HS-5 (cell line): ENCODE results near the gene RGS12.

ENCODE experiments used
- DNase-seq: peaks from one replicate; pipeline ENCODE4 v3.0.0-alpha.2; 2012; ENCODE audit warnings: low read depth

Gene RGS12

GRCh38 chr4:3253808-3254207, 39.0 kb upstream of the RGS12 start:
- DNase-seq, result no peak

- DNase-seq, result no peak
These were observed 38.3 kb upstream of the RGS12 start for GRCh38 chr4:3254302-3255131.

DNA sequence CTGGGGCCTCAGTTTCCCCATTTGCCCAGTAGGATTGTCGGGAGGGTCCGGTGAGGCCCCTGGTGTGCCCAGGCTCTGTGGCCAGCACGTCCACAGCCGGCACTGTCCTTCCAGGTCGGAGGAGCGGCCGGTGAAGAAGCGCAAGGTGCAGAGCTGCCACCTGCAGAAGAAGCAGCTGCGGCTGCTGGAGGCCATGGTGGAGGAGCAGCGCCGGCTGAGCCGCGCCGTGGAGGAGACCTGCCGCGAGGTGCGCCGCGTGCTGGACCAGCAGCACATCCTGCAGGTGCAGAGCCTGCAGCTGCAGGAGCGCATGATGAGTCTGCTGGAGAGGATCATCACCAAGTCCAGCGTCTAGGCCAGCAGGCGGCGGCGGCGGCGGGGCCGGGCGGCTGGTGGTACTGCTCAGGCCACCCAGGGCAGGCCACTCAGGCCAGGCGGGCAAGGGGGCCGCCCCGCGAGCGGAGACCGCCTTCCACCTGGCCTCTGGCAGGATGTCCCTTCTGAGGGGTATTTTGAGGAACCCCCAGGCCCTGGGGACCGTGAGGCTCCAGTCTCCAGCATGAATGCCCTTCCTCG, 37.1 kb upstream of the RGS12 start:
- DNase-seq, result no peak

DNA sequence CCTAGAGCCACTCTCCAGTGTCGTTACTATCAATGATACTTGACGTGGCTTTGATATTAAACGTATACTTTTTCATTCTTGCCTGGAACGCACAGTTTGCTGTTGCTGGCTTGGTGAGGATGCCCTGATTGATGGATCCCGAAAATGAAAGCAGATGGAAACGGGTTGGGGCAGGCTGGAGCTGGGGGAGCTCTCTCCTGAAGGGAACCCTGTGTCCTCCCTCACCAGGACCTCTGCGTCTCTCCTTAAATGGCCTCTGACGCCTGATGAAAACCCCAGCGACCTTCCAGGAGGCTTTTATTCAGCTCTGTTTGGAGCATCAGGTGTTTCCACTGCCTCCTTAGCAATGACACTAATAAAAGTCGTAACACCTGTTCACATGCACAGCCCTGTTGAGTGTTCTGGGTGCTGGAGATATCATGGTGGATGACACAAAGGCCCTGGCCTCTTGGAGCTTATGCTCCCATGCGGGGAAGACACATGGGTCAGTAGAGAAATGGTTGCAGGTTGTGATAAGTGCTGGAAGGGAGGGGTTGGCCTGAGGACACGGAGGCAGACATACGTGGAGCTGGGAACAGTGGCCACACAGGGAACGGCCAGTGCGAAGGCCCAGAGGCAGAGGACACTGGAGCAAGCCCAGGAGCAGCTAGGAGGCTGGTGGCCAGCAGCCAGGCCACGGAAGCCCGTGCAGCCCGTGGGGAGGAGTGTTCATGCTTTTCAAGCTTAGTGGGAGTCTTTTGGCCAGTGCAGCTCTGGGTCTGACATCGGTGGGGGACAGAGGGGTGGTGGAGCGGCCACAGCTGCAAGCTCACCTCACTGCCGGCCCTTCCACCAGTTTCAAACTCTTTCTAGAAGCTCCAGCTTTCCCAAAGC, 36.4 kb upstream of the RGS12 start:
- DNase-seq, result no peak

DNA sequence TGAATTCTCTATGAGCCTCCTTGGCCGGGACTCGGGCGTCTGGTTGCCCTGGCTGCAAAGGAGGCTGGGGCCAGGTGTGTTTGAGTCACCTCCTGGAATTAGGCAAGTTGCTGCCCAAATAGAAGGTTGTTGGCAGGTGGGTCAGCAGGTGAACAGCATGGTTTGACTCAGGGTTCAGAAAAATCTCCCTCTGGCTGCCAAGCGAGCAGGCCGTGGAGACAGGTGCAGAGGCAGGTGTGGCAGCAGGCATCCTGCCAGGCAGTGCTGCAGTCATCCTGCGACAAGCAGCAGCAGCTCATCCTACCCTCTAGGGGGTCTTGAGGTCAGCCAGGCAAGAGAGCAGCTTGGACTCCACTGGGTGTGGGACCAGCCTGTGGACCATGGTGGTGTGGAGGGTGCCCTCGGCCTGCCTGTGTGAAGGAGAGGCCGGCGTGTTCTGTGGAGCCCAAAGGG, 35.7 kb upstream of the RGS12 start:
- DNase-seq, result no peak

DNA sequence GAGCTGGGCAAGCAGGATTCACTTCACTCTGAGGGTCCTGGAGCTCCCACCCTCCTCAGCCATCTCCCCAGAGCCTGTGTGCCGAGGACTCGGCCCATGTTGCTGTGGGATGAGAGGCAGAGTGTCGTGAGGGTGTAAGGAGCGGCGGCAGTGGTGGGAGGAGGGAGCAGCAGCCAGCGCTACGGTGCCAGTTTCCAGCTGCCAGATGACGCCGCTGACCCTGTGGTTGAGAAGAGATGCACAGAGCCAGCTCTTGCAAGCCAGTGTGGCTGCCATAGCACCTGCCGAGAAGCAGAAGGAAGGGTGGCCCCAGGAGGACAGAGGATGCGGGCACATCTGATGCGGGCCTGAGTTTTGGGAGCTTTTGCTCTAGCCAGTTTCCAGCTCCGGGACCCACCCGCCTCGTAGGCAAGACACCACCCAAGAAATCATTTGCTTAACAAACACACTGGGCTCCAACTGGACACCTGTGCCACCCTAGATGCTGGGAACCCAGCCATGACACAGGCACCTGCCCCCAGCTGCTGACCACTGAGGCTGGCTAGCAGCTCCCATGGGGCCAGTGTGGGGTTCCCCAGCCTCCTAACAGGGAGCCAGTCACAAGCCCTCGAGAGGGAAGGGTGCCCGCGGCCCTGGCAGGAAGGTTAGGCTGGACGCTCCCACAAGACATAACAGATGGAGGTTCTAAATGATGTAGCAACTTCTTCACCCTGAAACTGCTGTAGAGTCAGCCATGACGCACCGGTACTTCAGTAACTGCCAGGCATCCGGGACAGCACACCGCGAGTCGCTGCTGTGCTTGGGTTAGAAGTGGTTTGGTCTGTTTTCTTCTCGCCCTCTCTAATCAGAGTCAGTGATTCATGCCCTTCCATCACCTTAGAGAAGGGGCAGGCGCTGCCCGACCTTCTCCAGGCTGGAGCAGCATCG, 35.0 kb upstream of the RGS12 start:
- peak; percentile 15 for DNase-seq

- DNase-seq, result no peak
These were observed 31.2 kb upstream of the RGS12 start for GRCh38 chr4:3261411-3262207.

- no peak for DNase-seq
These were observed 30.4 kb upstream of the RGS12 start for GRCh38 chr4:3262208-3263052.

DNA sequence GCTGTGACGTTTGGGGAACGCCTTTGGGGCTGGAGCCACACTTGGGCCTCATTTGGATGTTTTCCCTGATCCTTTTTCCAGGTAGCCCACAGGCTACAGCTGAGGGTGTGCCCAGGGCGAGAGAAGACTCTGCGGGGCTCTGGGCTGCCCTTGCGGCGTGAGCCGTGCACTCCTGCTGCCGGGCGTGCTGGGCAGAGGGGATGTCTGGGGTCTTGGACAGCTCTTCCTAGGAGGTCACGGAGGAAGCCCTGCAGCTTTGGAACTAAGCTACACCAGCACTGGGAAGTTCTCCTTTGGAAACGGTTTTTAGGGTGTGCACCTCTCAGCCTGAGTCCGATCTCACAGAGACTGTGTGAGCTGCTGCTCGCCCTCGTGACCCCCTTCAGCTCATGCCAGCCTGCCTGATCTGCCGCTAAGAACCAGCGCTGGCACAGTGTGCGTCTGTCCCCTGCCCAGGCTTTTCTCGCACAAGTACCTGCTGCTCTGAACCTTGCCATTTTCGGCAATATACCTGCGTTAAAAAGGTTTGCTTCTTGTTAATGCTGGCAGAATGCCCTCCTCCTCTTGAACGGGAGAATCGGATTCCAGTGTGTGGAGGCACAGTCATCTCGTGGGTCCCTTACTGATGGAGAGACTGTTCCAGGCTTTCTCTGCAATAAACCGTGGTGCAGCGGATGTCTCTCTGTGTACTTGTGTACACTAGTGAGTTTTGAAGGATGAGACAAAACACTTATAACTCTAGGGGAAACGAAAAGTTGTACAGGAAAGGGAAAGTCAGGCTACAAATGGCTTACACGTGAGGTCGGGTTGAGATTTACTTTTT, 29.6 kb upstream of the RGS12 start:
- no peak for DNase-seq

DNA sequence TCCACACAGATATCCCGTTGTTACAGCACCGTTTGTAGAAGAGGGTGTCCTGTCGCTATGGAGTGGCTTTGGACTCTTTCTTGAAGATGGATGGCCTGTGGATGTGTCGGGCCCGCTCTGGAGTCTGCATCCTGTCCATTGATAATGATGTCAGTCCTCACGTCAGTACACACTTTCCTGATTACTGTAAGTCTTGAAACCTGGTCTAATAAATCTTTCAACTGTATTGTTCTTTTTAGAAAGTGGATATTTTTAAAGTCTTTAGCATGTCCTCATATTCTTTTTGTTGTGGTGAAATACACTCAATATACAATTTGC, 29.0 kb upstream of the RGS12 start:
- DNase-seq, result no peak

- no peak for DNase-seq
These were observed 26.7 kb upstream of the RGS12 start for GRCh38 chr4:3266076-3266475.

- no peak for DNase-seq
These were observed 25.0 kb upstream of the RGS12 start for GRCh38 chr4:3267576-3268394.

DNA sequence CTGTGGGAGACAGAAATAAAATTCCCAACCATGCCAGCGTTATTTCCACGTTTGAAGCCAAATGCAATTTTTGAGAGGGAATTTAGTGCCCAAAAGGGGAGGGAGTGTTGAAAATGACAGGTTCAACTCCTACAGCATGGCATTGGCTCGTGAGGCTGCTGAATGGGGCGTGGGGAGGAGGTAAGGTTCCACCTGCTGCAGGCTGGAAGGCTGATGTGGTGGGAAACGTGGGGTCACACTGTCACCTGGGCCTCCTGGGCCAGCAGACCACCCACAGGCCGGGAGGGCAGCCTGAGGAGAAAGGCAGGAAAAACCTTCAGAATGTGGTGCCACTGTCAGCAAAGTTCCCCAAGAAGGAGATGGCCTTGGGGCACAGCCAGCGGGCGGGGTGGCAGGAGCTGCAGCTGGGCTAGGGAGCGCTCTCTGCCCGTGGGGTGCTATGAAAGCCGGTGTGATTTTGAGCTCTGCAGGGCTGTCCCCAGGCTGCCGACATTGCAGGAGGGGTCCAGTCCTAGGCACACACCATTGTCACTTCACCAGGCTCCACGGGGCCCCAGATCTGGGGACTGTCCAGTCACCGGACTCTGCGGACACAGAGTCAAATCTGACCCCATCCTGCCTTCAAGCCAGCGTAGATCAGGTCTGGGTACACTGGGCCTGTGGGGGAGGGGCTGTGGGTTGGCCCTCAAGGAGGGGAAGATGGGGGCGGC, 24.3 kb upstream of the RGS12 start:
- no peak for DNase-seq

DNA sequence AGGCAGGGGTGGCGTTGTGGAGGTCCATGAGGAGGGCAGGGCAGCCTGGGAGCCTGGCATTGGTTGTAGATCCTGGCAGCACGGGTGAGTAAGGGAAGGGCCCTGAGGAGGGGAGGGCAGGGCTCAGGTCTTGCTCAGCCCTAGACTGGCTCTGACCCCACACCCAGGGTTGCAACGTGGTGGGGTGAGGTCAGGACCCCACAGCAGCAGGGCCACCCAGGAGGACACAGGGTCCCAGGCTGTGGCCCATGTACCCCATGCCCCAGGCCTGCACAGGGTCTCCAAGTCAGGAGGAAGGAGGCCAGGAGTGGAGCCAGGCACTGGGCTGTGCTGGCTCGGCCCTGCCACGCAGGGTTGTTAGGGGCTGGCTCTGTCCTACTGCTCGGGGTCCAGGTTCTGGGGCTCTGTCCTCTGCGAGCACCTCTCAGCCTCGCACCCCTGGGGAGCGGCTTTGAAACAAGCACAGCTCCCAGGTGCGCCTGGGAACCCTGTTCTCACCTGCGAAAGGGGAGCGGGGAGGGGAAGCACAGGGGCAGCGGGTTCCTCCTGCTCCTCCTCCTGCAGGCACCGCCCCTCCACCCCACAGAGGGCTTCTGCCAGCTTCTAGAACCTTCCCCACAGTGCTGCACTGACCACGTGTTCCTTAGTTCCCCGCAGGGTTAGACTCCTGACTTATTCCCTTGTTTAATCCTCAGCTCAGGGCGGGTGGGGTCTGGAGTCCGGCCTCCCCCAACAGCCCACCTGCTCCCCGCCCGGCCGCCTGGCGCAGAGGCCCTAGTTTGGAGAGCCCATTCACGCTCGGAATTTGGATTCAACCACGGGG, 23.5 kb upstream of the RGS12 start:
- DNase-seq, result no peak

DNA sequence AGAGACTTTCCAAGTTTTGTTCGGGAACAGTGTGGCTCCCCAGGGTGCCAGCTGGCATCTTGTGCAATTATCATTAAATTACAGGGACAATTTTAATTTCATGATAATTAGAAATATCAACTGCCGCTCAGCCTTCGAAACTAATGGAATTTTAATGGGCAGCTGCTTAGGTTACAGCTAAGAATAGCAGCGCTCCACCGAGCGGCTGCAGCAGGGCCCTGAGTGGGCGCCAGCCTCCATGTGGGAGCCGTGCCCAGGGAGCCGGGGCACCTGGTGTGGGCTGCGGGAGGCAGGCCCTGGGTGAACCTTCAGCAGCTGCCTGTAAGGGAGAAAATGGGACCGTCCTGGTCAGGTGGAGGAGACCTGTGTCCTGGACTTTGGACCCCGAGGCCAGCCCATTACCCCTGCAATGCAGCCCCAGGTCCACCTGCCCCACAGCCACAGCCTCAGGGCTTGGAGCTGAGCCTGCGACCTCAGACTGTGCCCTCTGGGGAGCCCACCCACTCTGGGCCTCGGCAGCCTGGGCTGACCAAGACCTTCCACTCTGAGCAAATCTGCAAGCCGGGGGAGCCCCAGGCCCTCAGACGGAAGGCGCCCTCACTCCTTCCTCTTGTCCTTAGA, 22.7 kb upstream of the RGS12 start:
- no peak for DNase-seq

DNA sequence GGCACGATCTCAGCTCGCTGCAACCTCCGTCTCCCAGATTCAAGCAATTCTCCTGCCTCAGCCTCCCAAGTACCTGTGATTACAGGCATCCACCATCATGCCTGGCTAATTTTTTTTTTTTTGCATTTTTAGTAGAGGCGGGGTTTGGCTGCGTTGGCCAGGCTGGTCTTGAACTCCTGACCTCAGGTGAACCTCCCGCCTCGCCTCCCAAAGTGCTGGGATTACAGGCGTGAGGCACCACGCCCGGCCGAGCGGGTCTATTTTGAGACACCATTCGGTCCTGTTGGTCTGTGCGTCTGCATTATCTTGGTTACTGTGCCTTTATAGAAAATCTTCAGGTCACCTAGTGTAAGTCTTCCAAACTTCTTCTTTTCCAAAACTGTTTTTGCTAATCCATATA, 21.7 kb upstream of the RGS12 start:
- DNase-seq, result no peak
